Left lung (tissue), 10 donors: ENCODE results near the gene CUEDC1. TPM values are rescaled to one million over a fixed set of nuclear protein-coding genes. Genes with fewer than 3 reads are reported as not detected.
A peak's percentile ranks its signal among the peaks of the same experiment; 100 is the strongest.

Experiments used
- ATAC-seq: fragments of 200-7000 bp; cut with Tn5 transposase; one replicate; pipeline ENCODE4 v1.9.1; 2020; ENCODE audit warnings: moderate library complexity
- DNase-seq, 4 donors: peaks; one replicate each; pipeline ENCODE4 v3.0.0-alpha.2; 2013 to 2020
- H3K27ac ChIP-seq, 2 donors: fragments of 200-600 bp; sonication (generic) in 1 of 2; one replicate each; pipeline versions ENCODE4 v1.5.0 to v1.8.0; 2020 to 2021
- H3K27me3 ChIP-seq, 2 donors: fragments of 200-600 bp; sonication (generic) in 1 of 2; one replicate each; pipeline versions ENCODE4 v1.5.0 to v1.8.0; 2020 to 2021
- H3K36me3 ChIP-seq, 2 donors: fragments of 200-600 bp; sonication (generic) in 1 of 2; one replicate each; pipeline versions ENCODE4 v1.5.0 to v1.8.0; 2020 to 2021
- H3K4me1 ChIP-seq, 2 donors: fragments of 200-600 bp; one replicate each; pipeline ENCODE4 v1.8.0; 2021
- H3K4me3 ChIP-seq, 2 donors: fragments of 200-600 bp; sonication (generic) in 1 of 2; one replicate each; pipeline versions ENCODE4 v1.5.0 to v1.8.0; 2020 to 2021; ENCODE audit warnings: mild to moderate bottlenecking in 1 of 2
- H3K9me3 ChIP-seq, 2 donors: fragments of 200-600 bp; sonication (generic) in 1 of 2; one replicate each; pipeline versions ENCODE4 v1.5.0 to v1.8.0; 2020 to 2021
- intact Hi-C, 2 donors: fragments of 100-400 bp; cut with DNase I; formaldehyde crosslinking; loops; one replicate each; pipeline versions ENCODE4 v1.11.2 to v1.14.2; 2022
- polyA plus RNA-seq, 6 donors: library from polyadenylated mRNA; unstranded; fragments of 120-200 nt; gene quantifications; one replicate each; pipeline ENCODE4 v1.2.1, GENCODE V29; 2013; ENCODE audit not compliant: insufficient read length in 6 of 6
- total RNA-seq, 2 donors: library from RNA; stranded (reverse); fragmentation: NEBNext Ultra II Directional; extraction: Animal tissue kit (Norgen Biotek cat#: 25700); gene quantifications; one replicate each; pipeline ENCODE4 v1.2.1, GENCODE V29; 2021
- TF ChIP-seq, protein P1 (sequence below), 2 donors: fragments of 200-600 bp; sonication (generic) in 1 of 2; IDR thresholded peaks; one replicate each; pipeline versions ENCODE4 v1.5.0 to v1.8.0; 2021; ENCODE audit warnings: antibody characterized with exemption in 2 of 2
- donor health status: DM: no; HTN: yes; CAD: no.
- donor health status: DM: no; HTN: no; CAD: no.

The CUEDC1 gene
- total and polyA plus RNA-seq, 8 donors, result 38.2 to 47.7 (median 42.6) TPM

DNA sequence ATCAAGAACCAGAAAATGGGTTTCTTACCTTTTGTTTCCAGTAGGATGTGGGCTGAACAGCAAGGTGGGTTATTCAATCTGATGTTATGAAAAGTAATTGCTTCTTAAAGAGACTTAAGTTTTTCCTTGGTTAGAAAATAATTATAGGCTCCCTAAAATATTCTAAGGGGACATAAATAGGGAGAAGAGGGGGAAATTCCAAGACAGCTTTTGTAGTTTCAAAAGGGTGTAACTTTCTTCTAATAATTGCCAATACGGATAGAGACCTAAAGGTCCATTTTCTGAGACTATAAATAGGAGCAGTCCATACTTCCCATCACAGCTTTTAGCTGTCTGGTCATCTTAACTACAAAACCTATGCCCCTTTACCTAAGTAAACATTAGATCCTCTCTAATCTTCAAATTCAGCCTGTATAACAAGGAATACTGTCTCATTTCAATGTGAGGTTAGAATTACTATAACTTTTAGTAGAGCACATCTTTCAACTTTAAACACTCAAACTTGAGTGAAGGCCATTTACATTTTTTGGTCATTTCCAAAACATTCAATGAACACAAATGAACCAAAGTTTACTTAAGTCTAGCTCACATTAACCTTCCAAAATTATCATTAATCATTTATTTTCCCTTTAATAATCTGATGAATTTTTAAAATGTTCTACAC, 46.4 kb upstream of the CUEDC1 start:
- Histone ChIP-seq H3K4me3 (no peak overlapping the region), H3K27me3 (no peaks in the 10 kb centered on the region), H3K9me3 (no peaks in the 10 kb centered on the region), H3K4me1 (peaks cover 12 to 49% of the 10 kb centered on the region in 2 donors), H3K27ac (no peak overlapping the region), H3K36me3 (peaks cover 8 to 85% of the 10 kb centered on the region in 2 donors)
- DNase-seq (no peak), ATAC-seq (no peak)
- intact Hi-C loops, result loop anchor here in 1 of 2 donors (10.0 kb wide), 1 partner anchor 83 kb away; the partner anchor contains the start of gene DYNLL2
- TF ChIP-seq, protein P1, sequence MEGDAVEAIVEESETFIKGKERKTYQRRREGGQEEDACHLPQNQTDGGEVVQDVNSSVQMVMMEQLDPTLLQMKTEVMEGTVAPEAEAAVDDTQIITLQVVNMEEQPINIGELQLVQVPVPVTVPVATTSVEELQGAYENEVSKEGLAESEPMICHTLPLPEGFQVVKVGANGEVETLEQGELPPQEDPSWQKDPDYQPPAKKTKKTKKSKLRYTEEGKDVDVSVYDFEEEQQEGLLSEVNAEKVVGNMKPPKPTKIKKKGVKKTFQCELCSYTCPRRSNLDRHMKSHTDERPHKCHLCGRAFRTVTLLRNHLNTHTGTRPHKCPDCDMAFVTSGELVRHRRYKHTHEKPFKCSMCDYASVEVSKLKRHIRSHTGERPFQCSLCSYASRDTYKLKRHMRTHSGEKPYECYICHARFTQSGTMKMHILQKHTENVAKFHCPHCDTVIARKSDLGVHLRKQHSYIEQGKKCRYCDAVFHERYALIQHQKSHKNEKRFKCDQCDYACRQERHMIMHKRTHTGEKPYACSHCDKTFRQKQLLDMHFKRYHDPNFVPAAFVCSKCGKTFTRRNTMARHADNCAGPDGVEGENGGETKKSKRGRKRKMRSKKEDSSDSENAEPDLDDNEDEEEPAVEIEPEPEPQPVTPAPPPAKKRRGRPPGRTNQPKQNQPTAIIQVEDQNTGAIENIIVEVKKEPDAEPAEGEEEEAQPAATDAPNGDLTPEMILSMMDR (IDR thresholded peaks at IDR 0.05), result no peak

DNA sequence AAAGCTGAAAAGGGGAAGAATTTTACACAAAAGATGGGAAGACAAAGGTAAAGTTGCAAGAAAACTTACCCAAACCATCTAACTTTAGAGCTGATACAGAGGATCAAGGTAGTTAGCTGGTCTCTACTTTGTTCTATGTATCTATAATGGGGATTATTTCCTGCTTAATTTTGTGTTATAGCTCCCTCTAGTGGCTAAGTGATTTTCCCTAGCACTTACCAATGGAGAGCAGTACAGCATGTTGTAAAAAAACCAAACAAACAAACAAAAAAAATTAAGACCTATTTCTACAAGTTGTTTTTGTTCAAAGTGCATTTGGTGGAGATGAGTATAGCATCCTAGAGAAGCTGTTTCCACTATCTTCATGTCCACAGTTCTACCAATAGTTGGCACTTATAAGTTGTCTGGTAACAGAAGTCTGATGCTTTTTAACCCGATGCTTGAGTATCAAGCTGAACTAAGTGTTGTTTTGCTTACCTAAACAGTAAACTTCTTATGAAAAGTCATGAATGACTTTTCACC, 44.3 kb upstream of the CUEDC1 start:
- Histone ChIP-seq H3K27ac (no peak overlapping the region), H3K9me3 (no peaks in the 10 kb centered on the region), H3K27me3 (no peaks in the 10 kb centered on the region), H3K36me3 (peaks cover 2 to 70% of the 10 kb centered on the region in 2 donors), H3K4me3 (no peak overlapping the region), H3K4me1 (peaks cover under 1 to 42% of the 10 kb centered on the region in 2 donors)
- intact Hi-C loops, result loop anchor here (5.0 to 10.0 kb wide), 3 partner anchors 85 to 142 kb away; partner anchors contain the start of gene DYNLL2 (in 1 of the 2)
- TF ChIP-seq, protein P1 (IDR thresholded peaks at IDR 0.05), result peak; percentile 79 to 87
- ATAC-seq, result peak; percentile 86
- DNase-seq, result peak in 2 of 4 donors; percentile 61 to 78

DNA sequence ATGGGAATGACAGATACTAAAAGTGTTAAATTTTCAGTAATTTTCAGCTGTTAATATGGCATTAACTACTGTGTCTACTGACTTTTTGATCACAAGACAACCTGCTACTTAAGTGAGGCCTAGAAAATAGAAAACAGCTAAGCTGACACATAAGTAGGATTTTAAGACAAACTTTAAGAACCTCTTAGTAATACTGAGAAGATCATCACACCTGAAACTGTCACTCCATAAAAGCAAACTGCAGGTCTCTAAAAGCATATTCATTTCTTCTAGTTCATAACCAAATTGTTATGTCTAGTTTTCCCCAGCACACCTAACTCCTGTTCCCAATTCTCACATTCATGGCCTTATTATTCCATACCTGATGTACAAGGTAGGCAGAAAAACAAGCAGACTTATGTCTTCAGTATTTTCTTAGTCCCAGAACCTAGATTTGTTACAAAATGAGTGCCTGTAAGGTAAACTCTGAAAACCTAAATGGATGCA, 43.8 kb upstream of the CUEDC1 start:
- intact Hi-C loops, result loop anchor here (5.0 to 10.0 kb wide), 2 partner anchors 134 to 142 kb away; no protein-coding TSS in a partner anchor
- ATAC-seq, result no peak
- Histone ChIP-seq H3K27me3 (no peaks in the 10 kb centered on the region), H3K4me3 (no peak overlapping the region), H3K4me1 (peaks cover 0 to 42% of the 10 kb centered on the region in 2 donors), H3K36me3 (peaks cover 0 to 65% of the 10 kb centered on the region in 2 donors), H3K27ac (no peak overlapping the region), H3K9me3 (no peaks in the 10 kb centered on the region)
- TF ChIP-seq, protein P1 (IDR thresholded peaks at IDR 0.05), result no peak
- DNase-seq, result no peak

- no peaks in the 10 kb centered on the region for H3K9me3 ChIP-seq
- no peak for DNase-seq
- peaks cover 0 to 47% of the 10 kb centered on the region in 2 donors for H3K36me3 ChIP-seq
- H3K27ac ChIP-seq, result no peak overlapping the region
- TF ChIP-seq, protein P1 (IDR thresholded peaks at IDR 0.05), result no peak
- H3K4me3 ChIP-seq, result no peak overlapping the region
- intact Hi-C loops, result loop anchor here (5.0 to 10.0 kb wide), 2 partner anchors 132 to 140 kb away; no protein-coding TSS in a partner anchor
- H3K4me1 ChIP-seq, result peaks cover 0 to 33% of the 10 kb centered on the region in 2 donors
- no peaks in the 10 kb centered on the region for H3K27me3 ChIP-seq
- no peak for ATAC-seq
Measured at GRCh38 chr17:57997085-57997809, 42.0 kb upstream of the CUEDC1 start.
